Gastrocnemius medialis (tissue), 4 donors: Measurements from ENCODE around the gene KRTAP9-6. TPM values are rescaled to one million over a fixed set of nuclear protein-coding genes. Genes with fewer than 3 reads are reported as not detected.

Experiments used
- ATAC-seq, 2 donors: fragments of 150-250 bp; one replicate each; pipeline ENCODE4 v1.9.1; 2016
- DNase-seq, 2 donors: peaks; one replicate each; pipeline ENCODE4 v3.0.0-alpha.2; 2019
- H3K27ac ChIP-seq, 4 donors: fragments of 200-600 bp; sonication (generic); 1 replicate in 1 of 4; 2 replicates in 3 of 4; pipeline ENCODE4 v1.5.1; 2016 to 2018; ENCODE audit warnings: mild to moderate bottlenecking in 2 of 4, moderate library complexity in 1 of 4
- H3K27me3 ChIP-seq, 3 donors: fragments of 200-600 bp; sonication (generic) in 2 of 3; 1 replicate in 1 of 3; 2 replicates in 2 of 3; pipeline versions ENCODE4 v1.5.1 to v1.6.0; 2016 to 2019; ENCODE audit warnings: mild to moderate bottlenecking in 1 of 3, moderate library complexity in 1 of 3
- H3K36me3 ChIP-seq, 2 donors: fragments of 200-600 bp; sonication (generic) in 1 of 2; one replicate each; pipeline ENCODE4 v1.5.1; 2017 to 2018
- H3K4me1 ChIP-seq, 2 donors: fragments of 200-600 bp; sonication (generic) in 1 of 2; one replicate each; pipeline ENCODE4 v1.5.1; 2016 to 2017; ENCODE audit warnings: mild to moderate bottlenecking in 2 of 2
- H3K4me3 ChIP-seq, 4 donors: fragments of 200-600 bp; sonication (generic) in 3 of 4; 1 replicate in 1 of 4; 2 replicates in 3 of 4; pipeline ENCODE4 v1.5.1; 2016 to 2019; ENCODE audit warnings: mild to moderate bottlenecking in 2 of 4
- H3K9me3 ChIP-seq, 3 donors: fragments of 200-600 bp; sonication (generic) in 2 of 3; 1 replicate in 1 of 3; 2 replicates in 2 of 3; pipeline ENCODE4 v1.5.1; 2016 to 2019
- POLR2A ChIP-seq, 2 donors: fragments of 450-650 bp; IDR thresholded peaks; one replicate each; pipeline ENCODE4 v1.6.1; 2017; ENCODE audit warnings: antibody characterized with exemption in 2 of 2, mild to moderate bottlenecking in 2 of 2, moderate library complexity in 2 of 2
- in situ Hi-C, 4 donors: fragments of 200-750 bp; cut with MboI; loops; one replicate each; pipeline versions ENCODE4 v1.15.0 to v1.8.0; 2017; ENCODE audit warnings: low sequenced_read_pairs in 4 of 4
- intact Hi-C: fragments of 100-400 bp; cut with DNase I; formaldehyde crosslinking; loops from one replicate; pipeline ENCODE4 v1.15.1; 2023; ENCODE audit warnings: low total_unique reads
- total RNA-seq, 4 donors: library from RNA; depleted of rRNA; stranded (reverse); fragments of >200 nt; gene quantifications; one replicate each; pipeline versions ENCODE4 v1.1.0 to v1.2.3, GENCODE V29; 2016
- TF ChIP-seq, protein P1 (sequence below), 5 experiments: fragments of 450-650 bp in 3 of 5; fragments of 200-600 bp in 2 of 5; sonication (generic) in 2 of 5; IDR thresholded peaks in 4 of 5; conservative IDR thresholded peaks in 1 of 5; 1 replicate in 4 of 5; 2 replicates in 1 of 5; pipeline ENCODE4 v1.5.1; 2016 to 2019; ENCODE audit warnings: antibody characterized with exemption in 5 of 5, mild to moderate bottlenecking in 3 of 5, moderate library complexity in 3 of 5

The KRTAP9-6 gene
- total RNA-seq, 4 donors from 2014 or later, result not detected

DNA sequence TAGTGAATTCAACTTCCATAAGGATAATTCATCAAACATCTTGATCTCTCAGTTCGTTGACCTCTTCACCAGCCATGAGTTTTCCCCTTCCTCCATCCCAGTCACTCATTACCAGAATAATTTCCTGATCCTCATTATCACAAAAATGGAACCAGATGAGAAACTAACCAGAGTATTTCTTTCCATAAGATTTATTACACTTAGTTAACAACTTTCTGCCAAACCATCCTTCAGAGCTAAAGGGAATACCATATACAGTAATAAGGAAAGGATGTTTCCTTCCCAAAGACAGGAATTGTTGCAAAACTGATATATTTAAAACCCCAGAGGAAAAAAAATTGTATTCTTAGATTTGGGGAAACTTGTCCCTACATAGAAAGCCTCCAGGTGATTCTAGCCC lies 28.8 kb downstream of the KRTAP9-6 start:
- DNase-seq (no peak), ATAC-seq (no peak)
- peaks cover 0 to 5% (median 0%) of the 10 kb centered on the region in 3 donors for H3K27me3 ChIP-seq
- no peaks in the 10 kb centered on the region for H3K9me3 ChIP-seq
- TF ChIP-seq POLR2A (IDR thresholded peaks at IDR 0.05), result no peak
- TF ChIP-seq, protein P1, sequence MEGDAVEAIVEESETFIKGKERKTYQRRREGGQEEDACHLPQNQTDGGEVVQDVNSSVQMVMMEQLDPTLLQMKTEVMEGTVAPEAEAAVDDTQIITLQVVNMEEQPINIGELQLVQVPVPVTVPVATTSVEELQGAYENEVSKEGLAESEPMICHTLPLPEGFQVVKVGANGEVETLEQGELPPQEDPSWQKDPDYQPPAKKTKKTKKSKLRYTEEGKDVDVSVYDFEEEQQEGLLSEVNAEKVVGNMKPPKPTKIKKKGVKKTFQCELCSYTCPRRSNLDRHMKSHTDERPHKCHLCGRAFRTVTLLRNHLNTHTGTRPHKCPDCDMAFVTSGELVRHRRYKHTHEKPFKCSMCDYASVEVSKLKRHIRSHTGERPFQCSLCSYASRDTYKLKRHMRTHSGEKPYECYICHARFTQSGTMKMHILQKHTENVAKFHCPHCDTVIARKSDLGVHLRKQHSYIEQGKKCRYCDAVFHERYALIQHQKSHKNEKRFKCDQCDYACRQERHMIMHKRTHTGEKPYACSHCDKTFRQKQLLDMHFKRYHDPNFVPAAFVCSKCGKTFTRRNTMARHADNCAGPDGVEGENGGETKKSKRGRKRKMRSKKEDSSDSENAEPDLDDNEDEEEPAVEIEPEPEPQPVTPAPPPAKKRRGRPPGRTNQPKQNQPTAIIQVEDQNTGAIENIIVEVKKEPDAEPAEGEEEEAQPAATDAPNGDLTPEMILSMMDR (IDR thresholded peaks at IDR 0.05 in 4 of 5, conservative IDR thresholded peaks at IDR 0.05 in 1 of 5), result no peak
- H3K27ac ChIP-seq, result no peak overlapping the region
- no peaks in the 10 kb centered on the region for H3K36me3 ChIP-seq
- no peak overlapping the region for H3K4me3 ChIP-seq
- in situ Hi-C loops (no loop called here), intact Hi-C loops (no loop called here)
- no peaks in the 10 kb centered on the region for H3K4me1 ChIP-seq

DNA sequence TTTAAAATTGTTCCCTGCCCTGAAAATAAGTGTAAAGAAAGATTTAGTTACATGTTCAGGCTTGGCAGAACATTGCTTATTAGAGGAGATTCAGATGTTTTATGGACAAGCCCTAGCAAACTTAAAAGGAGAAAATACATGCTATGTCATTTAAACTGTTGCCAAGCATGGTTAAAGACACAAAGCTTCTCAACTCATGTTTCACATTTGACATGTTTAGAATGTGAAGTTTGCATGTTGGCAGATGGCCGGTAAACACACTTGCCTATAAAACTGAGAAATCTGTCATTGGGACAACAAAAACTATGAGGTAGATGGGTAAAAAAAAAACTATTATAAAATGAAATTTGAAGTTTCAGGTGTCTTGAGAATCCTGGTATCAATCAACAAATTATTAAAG lies 31.7 kb downstream of the KRTAP9-6 start:
- ATAC-seq (no peak), DNase-seq (no peak)
- H3K4me3 ChIP-seq, result no peak overlapping the region
- peaks cover 0 to 16% (median 0%) of the 10 kb centered on the region in 3 donors for H3K27me3 ChIP-seq
- H3K27ac ChIP-seq, result no peak overlapping the region
- no peaks in the 10 kb centered on the region for H3K36me3 ChIP-seq
- TF ChIP-seq, protein P1 (IDR thresholded peaks at IDR 0.05 in 4 of 5, conservative IDR thresholded peaks at IDR 0.05 in 1 of 5), result no peak
- TF ChIP-seq POLR2A (IDR thresholded peaks at IDR 0.05), result no peak
- no peaks in the 10 kb centered on the region for H3K4me1 ChIP-seq
- no peaks in the 10 kb centered on the region for H3K9me3 ChIP-seq
- intact Hi-C loops, result no loop called here
- in situ Hi-C loops, result no loop called here

DNA sequence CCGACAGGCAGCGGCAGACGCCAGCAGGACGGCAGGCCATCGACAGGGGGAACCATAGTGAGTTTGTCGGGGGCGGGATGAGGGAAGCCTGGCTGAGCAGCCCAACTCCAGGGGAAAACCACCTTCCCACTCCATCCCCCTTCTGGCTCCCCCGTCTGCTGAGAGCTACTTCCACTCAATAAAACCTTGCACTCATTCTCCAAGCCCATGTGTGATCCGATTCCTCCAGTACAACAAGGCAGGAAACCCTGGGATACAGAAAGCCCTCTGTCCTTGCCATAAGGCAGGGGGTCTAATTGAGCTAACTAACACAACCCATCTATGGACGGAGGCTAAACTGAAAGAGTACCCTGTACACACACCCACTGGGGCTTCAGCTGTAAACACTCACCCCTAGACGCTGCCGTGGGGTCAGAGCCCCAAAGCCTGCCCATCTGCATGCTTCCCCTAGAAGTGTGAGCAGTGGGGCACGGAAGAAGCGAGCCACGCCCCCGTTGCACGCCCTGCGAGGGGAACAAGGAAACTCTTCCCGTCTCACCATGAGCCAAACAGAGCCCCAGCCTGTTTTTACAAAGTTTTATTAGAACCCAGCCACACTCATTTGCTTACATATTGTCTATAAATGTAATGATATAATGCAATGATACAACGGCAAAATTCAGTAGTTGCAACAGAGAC lies 33.4 kb downstream of the KRTAP9-6 start:
- DNase-seq, result no peak
- Histone ChIP-seq H3K27ac (no peak overlapping the region), H3K9me3 (no peaks in the 10 kb centered on the region), H3K4me1 (no peaks in the 10 kb centered on the region), H3K4me3 (no peak overlapping the region), H3K27me3 (peaks cover 0 to 18% (median 3%) of the 10 kb centered on the region in 3 donors), H3K36me3 (no peaks in the 10 kb centered on the region)
- intact Hi-C loops, result no loop called here
- no peak for ATAC-seq
- in situ Hi-C loops, result no loop called here
- TF ChIP-seq, protein P1 (IDR thresholded peaks at IDR 0.05 in 4 of 5, conservative IDR thresholded peaks at IDR 0.05 in 1 of 5), result no peak
- no peak for TF ChIP-seq POLR2A (IDR thresholded peaks at IDR 0.05)

DNA sequence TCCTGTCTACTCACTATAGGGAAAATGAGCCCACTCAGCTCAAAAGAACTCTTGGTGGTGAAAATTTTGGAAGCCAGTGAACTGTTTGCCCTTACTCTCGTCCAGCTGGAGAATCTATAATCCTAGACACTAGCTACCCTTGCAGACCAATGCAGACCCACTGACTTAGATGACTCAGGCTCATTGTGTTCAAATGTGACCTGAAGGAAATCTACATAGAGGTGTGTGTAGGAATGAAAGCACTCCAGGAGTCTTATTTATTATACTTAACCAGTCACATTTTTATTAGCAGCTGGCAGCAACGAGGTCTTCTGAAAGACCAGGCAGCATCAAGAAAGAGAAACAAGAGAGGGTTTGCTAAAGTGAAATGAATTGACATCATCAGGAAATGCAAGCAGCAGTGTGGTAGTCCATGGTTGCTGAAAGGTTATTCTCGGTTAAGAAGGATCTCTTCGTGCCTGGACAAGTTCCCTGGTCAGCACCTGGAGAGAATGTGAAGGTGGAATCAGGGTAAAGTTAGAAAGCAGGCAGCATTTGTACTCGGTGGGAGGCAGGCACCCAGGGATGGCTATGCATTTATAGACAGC lies 36.1 kb downstream of the KRTAP9-6 start:
- no peaks in the 10 kb centered on the region for H3K4me1 ChIP-seq
- in situ Hi-C loops (loop anchor here in 1 of 4 donors (25.0 kb wide), 1 partner anchor 389 kb away; no protein-coding TSS in a partner anchor), intact Hi-C loops (no loop called here)
- no peak overlapping the region for H3K4me3 ChIP-seq
- peaks cover 8 to 28% (median 10%) of the 10 kb centered on the region in 3 donors for H3K27me3 ChIP-seq
- no peak for DNase-seq
- TF ChIP-seq, protein P1 (IDR thresholded peaks at IDR 0.05 in 4 of 5, conservative IDR thresholded peaks at IDR 0.05 in 1 of 5), result no peak
- TF ChIP-seq POLR2A (IDR thresholded peaks at IDR 0.05), result no peak
- H3K27ac ChIP-seq, result no peak overlapping the region
- no peaks in the 10 kb centered on the region for H3K36me3 ChIP-seq
- H3K9me3 ChIP-seq, result no peaks in the 10 kb centered on the region
- ATAC-seq, result no peak
